Calu3 (cell line): ENCODE results near the gene LHFPL3. TPM values are rescaled to one million over a fixed set of nuclear protein-coding genes. Genes with fewer than 3 reads are reported as not detected.
A peak's percentile ranks its signal among the peaks of the same experiment; 100 is the strongest.
"Not testable (repeated sequence)": the region's sequence is repeated elsewhere in the genome, so short reads cannot be mapped to it uniquely, and the experiment has no call there.

Experiments
- Bru-seq: library from RNA; stranded (reverse); fragments of 400-500 nt; gene quantifications from one replicate; lab custom pipeline; 2021; lab: Mats Ljungman, UMichigan
- BruChase-seq, 2 experiments: library from RNA; stranded (reverse); fragments of 400-500 nt; gene quantifications; one replicate each; lab custom pipeline; 2021; lab: Mats Ljungman, UMichigan
- BruUV-seq: library from RNA; stranded (reverse); fragments of 400-500 nt; replicated peaks from 2 replicates; lab custom pipeline; 2021; lab: Mats Ljungman, UMichigan
- CTCF ChIA-PET: fragments of 300-600 bp; sonication (Branson Sonifier 250); formaldehyde crosslinking; loops from one replicate; lab custom pipeline; 2022; ENCODE audit warnings: antibody characterized with exemption; lab: Charles Lee
- DNase-seq: peaks from one replicate; pipeline ENCODE4 v3.0.0; 2022
- H3K27ac Mint-ChIP-seq: one replicate; pipeline ENCODE4 v1.8.0; 2022; ENCODE audit warnings: mixed read lengths; ENCODE audit not compliant: unreplicated experiment
- H3K27me3 Mint-ChIP-seq: one replicate; pipeline ENCODE4 v1.8.0; 2022; ENCODE audit warnings: mixed read lengths; ENCODE audit not compliant: unreplicated experiment
- H3K36me3 Mint-ChIP-seq: one replicate; pipeline ENCODE4 v1.8.0; 2022; ENCODE audit warnings: mild to moderate bottlenecking, moderate library complexity, mixed read lengths; ENCODE audit not compliant: insufficient read depth, unreplicated experiment
- H3K4me1 Mint-ChIP-seq: one replicate; pipeline ENCODE4 v1.8.0; 2022; ENCODE audit warnings: mild to moderate bottlenecking, low read depth, mixed read lengths; ENCODE audit not compliant: unreplicated experiment
- H3K4me3 Mint-ChIP-seq: one replicate; pipeline ENCODE4 v1.8.0; 2022; ENCODE audit warnings: mild to moderate bottlenecking, low read depth, moderate library complexity, mixed read lengths; ENCODE audit not compliant: unreplicated experiment
- H3K9me3 Mint-ChIP-seq: one replicate; pipeline ENCODE4 v1.8.0; 2022; ENCODE audit warnings: low read depth, mixed read lengths; ENCODE audit not compliant: unreplicated experiment
- CTCF ChIP-seq: fragments of 200-600 bp; IDR thresholded peaks from one replicate; pipeline ENCODE4 v1.8.0; 2022; ENCODE audit warnings: antibody characterized with exemption; ENCODE audit not compliant: unreplicated experiment
- intact Hi-C: fragments of 100-400 bp; cut with micrococcal nuclease; formaldehyde crosslinking; loops from one replicate; pipeline ENCODE4 v1.10.0; 2022; ENCODE audit not compliant: unreplicated experiment
- long read RNA-seq: library from polyadenylated mRNA; stranded (forward); transcript quantifications from one replicate; pipeline ENCODE4 v2.0.0, GENCODE V29; 2022
- total RNA-seq: library from RNA; stranded (reverse); gene quantifications from 2 replicates; pipeline ENCODE4 v1.2.3, GENCODE V29; 2022

Gene LHFPL3
- not detected in 2 replicates for total RNA-seq
- percentile 2 among the genes with signal in this experiment for Bru-seq, nascent RNA
- percentile 8 among the genes with signal in this experiment for BruChase-seq, experiment 1, labeled RNA remaining after a 6-hour chase
- BruChase-seq, experiment 2, labeled RNA remaining after a 2-hour chase = percentile 4 among the genes with signal in this experiment
- long read RNA-seq = 0 reads

- Mint-ChIP-seq H3K36me3 (no peaks in the 10 kb centered on the region), H3K9me3 (no peaks in the 10 kb centered on the region), H3K4me3 (no peak within 1 kb of the TSS), H3K27me3 (peaks cover 51% of the 10 kb centered on the region), H3K4me1 (no peaks in the 10 kb centered on the region), H3K27ac (no peak within 1 kb of the TSS)
- no peak for DNase-seq
- CTCF ChIA-PET = no interaction called here
- no peak for TF ChIP-seq CTCF
- intact Hi-C loops = no loop called here
- BruUV-seq = no TSS peak
These were observed at the start of gene LHFPL3 for GRCh38 chr7:104328296-104328969. TSS of gene LHFPL3 (plus strand) at chr7:104328603.

- H3K4me3 Mint-ChIP-seq, CTCF ChIA-PET, H3K9me3 Mint-ChIP-seq, DNase-seq, H3K27ac Mint-ChIP-seq, intact Hi-C loops, BruUV-seq, H3K4me1 Mint-ChIP-seq, H3K36me3 Mint-ChIP-seq: not testable (repeated sequence)
- peaks cover 10% of the 10 kb centered on the region for H3K27me3 Mint-ChIP-seq
These were observed 46.7 kb upstream of the LHFPL3 start for GRCh38 chr7:104281685-104282084.

- Mint-ChIP-seq H3K4me3 (no peak overlapping the region), H3K27me3 (peaks cover 22% of the 10 kb centered on the region), H3K9me3 (no peaks in the 10 kb centered on the region), H3K4me1 (no peaks in the 10 kb centered on the region), H3K27ac (no peak overlapping the region), H3K36me3 (no peaks in the 10 kb centered on the region)
- no TSS peak for BruUV-seq
- intact Hi-C loops = no loop called here
- CTCF ChIA-PET = no interaction called here
- no peak for DNase-seq
- TF ChIP-seq CTCF = no peak
These were observed 41.6 kb upstream of the LHFPL3 start for GRCh38 chr7:104286839-104287238.

GRCh38 chr7:104288137-104288536, 40.3 kb upstream of the LHFPL3 start:
- CTCF ChIA-PET = interaction anchor here (0.6 to 0.7 kb wide), 2 partner anchors 37 to 163 kb away, joined by 3 read pairs; no protein-coding TSS in a partner anchor
- H3K27me3 Mint-ChIP-seq = peaks cover 19% of the 10 kb centered on the region
- no peak overlapping the region for H3K4me3 Mint-ChIP-seq
- no peak for DNase-seq
- no TSS peak for BruUV-seq
- H3K4me1 Mint-ChIP-seq = no peaks in the 10 kb centered on the region
- no peak for TF ChIP-seq CTCF
- intact Hi-C loops = no loop called here
- H3K9me3 Mint-ChIP-seq = no peaks in the 10 kb centered on the region
- no peaks in the 10 kb centered on the region for H3K36me3 Mint-ChIP-seq
- H3K27ac Mint-ChIP-seq = no peak overlapping the region

- H3K9me3 Mint-ChIP-seq = peaks cover 6% of the 10 kb centered on the region
- H3K27me3 Mint-ChIP-seq = peaks cover 20% of the 10 kb centered on the region
- no peak for TF ChIP-seq CTCF
- no peak overlapping the region for H3K27ac Mint-ChIP-seq
- H3K4me1 Mint-ChIP-seq = no peaks in the 10 kb centered on the region
- H3K4me3 Mint-ChIP-seq = no peak overlapping the region
- H3K36me3 Mint-ChIP-seq = no peaks in the 10 kb centered on the region
- no peak for DNase-seq
- intact Hi-C loops = no loop called here
- no TSS peak for BruUV-seq
- CTCF ChIA-PET = no interaction called here
These were observed 34.1 kb upstream of the LHFPL3 start for GRCh38 chr7:104294291-104294690.
